ENCODE results near the gene FREM1. TPM values are rescaled to one million over a fixed set of nuclear protein-coding genes. Genes with fewer than 3 reads are reported as not detected.
"Not testable (repeated sequence)": the region's sequence is repeated elsewhere in the genome, so short reads cannot be mapped to it uniquely, and the experiment has no call there.

The FREM1 gene
- total RNA-seq, 1 donor from 2014 or later = 62.9 TPM

DNA sequence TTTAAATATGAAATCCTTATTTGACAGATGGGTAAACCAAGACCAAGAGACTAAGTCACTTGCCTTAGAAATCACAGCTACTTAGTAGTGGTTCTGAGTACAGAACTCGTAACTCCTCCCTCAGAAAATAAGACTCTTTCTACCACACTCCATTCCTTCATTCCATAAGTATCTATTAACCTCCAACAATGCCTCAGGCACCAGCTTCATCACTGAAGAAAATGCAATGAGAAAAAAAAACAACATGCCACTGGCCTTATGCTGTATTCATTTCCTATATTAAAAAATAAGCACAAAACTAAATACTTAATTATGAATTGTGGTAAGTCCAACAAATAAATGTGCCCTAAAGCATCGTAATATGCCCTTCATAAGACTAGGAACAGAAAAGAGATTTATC, 13.5 kb upstream of the FREM1 start:
- Mint-ChIP-seq H3K9me3 (no peaks in the 10 kb centered on the region), H3K36me3 (no peaks in the 10 kb centered on the region), H3K27ac (no peak overlapping the region), H3K4me1 (peaks cover 70% of the 10 kb centered on the region), H3K27me3 (ENCODE audit: low read depth) (no peaks in the 10 kb centered on the region), H3K4me3 (no peak overlapping the region)
- TF ChIP-seq, protein P1, sequence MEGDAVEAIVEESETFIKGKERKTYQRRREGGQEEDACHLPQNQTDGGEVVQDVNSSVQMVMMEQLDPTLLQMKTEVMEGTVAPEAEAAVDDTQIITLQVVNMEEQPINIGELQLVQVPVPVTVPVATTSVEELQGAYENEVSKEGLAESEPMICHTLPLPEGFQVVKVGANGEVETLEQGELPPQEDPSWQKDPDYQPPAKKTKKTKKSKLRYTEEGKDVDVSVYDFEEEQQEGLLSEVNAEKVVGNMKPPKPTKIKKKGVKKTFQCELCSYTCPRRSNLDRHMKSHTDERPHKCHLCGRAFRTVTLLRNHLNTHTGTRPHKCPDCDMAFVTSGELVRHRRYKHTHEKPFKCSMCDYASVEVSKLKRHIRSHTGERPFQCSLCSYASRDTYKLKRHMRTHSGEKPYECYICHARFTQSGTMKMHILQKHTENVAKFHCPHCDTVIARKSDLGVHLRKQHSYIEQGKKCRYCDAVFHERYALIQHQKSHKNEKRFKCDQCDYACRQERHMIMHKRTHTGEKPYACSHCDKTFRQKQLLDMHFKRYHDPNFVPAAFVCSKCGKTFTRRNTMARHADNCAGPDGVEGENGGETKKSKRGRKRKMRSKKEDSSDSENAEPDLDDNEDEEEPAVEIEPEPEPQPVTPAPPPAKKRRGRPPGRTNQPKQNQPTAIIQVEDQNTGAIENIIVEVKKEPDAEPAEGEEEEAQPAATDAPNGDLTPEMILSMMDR (IDR thresholded peaks at IDR 0.05; ENCODE audit: unreplicated experiment) = no peak
- no peak for DNase-seq (ENCODE audit: low spot score in 2 of 2, unreplicated experiment in 2 of 2)

GRCh38 chr9:14920805-14921204, 10.6 kb upstream of the FREM1 start:
- not testable (repeated sequence) for DNase-seq (ENCODE audit: low spot score in 2 of 2, unreplicated experiment in 2 of 2); H3K36me3 Mint-ChIP-seq; H3K4me3 Mint-ChIP-seq; H3K27me3 Mint-ChIP-seq (ENCODE audit: low read depth); H3K9me3 Mint-ChIP-seq; H3K27ac Mint-ChIP-seq
- peaks cover 44% of the 10 kb centered on the region for H3K4me1 Mint-ChIP-seq

DNA sequence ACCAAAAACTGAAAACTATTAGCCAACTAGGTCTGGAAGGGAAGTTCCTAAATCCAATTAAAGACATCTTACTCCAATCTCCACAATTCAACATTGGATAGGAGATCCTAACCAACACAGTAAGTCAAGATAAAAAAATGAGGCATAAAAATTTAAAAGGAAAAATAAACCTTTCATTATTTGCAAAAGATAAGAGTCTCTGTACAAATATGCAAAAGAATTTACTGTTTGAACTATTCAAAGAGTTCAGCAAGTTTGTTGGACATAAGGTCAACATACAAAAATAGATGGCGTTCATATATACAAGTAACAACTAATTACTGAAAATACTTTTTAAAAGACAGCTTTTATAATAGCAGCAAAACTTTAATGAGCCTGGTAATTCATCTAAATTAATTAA, 3.1 kb upstream of the FREM1 start:
- Mint-ChIP-seq H3K27me3 (ENCODE audit: low read depth) (no peaks in the 10 kb centered on the region), H3K27ac (peak overlapping the region; percentile 28), H3K4me1 (peaks cover 26% of the 10 kb centered on the region), H3K4me3 (no peak overlapping the region), H3K36me3 (no peaks in the 10 kb centered on the region), H3K9me3 (peaks cover 8% of the 10 kb centered on the region)
- no peak for DNase-seq (ENCODE audit: low spot score in 2 of 2, unreplicated experiment in 2 of 2)
- TF ChIP-seq, protein P1 (IDR thresholded peaks at IDR 0.05; ENCODE audit: unreplicated experiment) = no peak

DNA sequence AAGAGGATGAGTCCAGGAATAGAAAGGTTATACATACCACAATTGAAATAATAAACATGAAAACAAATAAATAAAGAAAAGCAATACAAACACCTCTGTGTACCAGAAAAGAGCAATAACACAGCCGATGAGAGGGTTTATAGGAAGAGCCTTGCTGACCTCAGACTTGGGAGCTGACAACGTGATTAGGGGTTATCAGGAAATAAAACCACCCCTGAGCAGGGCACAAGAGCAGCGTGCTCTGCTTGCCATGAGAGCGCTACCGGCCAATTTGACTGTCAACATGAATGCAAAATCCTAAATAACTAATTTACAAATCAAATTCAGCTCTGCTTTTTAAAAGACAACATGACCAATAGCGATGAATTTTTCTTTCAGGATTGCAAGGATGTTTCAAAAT, 2.6 kb upstream of the FREM1 start:
- TF ChIP-seq, protein P1 (IDR thresholded peaks at IDR 0.05; ENCODE audit: unreplicated experiment) = no peak
- Mint-ChIP-seq H3K27ac (peak overlapping the region; percentile 39), H3K4me3 (no peak overlapping the region), H3K9me3 (peaks cover 8% of the 10 kb centered on the region), H3K4me1 (peaks cover 29% of the 10 kb centered on the region), H3K27me3 (ENCODE audit: low read depth) (no peaks in the 10 kb centered on the region), H3K36me3 (no peaks in the 10 kb centered on the region)
- DNase-seq (ENCODE audit: low spot score in 2 of 2, unreplicated experiment in 2 of 2) = no peak

GRCh38 chr9:14911046-14911445, 818 bp upstream of the FREM1 start:
- peaks cover 47% of the 10 kb centered on the region for H3K4me1 Mint-ChIP-seq
- H3K36me3 Mint-ChIP-seq = no peaks in the 10 kb centered on the region

DNA sequence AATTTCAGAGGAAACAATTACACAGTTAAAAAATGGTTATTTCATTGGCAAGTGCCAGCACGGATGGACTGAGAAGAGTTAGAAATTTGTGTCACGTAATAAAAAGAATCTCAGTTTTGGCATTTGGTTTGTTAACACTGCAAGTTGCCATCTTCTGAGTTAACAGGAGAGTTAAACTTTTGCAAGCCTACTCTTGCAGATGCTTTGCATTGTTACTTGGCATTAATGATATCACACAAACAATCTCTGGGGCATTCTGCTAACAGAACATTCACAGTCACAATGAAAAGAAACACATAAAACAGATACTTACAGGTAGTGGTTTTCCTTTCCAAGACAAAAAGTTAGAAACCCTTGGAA, 647 bp downstream of the FREM1 start:
- no peaks in the 10 kb centered on the region for H3K27me3 Mint-ChIP-seq (ENCODE audit: low read depth)
- H3K9me3 Mint-ChIP-seq = no peaks in the 10 kb centered on the region
- no peak for DNase-seq (ENCODE audit: low spot score in 2 of 2, unreplicated experiment in 2 of 2)
- H3K4me3 Mint-ChIP-seq = no peak overlapping the region
- H3K27ac Mint-ChIP-seq = no peak overlapping the region
- TF ChIP-seq, protein P1 (IDR thresholded peaks at IDR 0.05; ENCODE audit: unreplicated experiment) = no peak
- H3K4me1 Mint-ChIP-seq = peaks cover 56% of the 10 kb centered on the region
- H3K36me3 Mint-ChIP-seq = no peaks in the 10 kb centered on the region

More at GRCh38 chr9:14911046-14911445, 818 bp upstream of the FREM1 start:
- H3K27me3 Mint-ChIP-seq (ENCODE audit: low read depth) = no peaks in the 10 kb centered on the region
- TF ChIP-seq, protein P1 (IDR thresholded peaks at IDR 0.05; ENCODE audit: unreplicated experiment) = no peak
- H3K9me3 Mint-ChIP-seq = peaks cover 5% of the 10 kb centered on the region
- DNase-seq (ENCODE audit: low spot score in 2 of 2, unreplicated experiment in 2 of 2) = no peak
- no peak overlapping the region for H3K27ac Mint-ChIP-seq
- no peak overlapping the region for H3K4me3 Mint-ChIP-seq

Data from mesothelial cell of epicardium (in vitro differentiated cells).